Muscle layer of duodenum (tissue), 2 donors: ENCODE measurements around the gene HYAL1.
A peak's percentile ranks its signal among the peaks of the same experiment; 100 is the strongest.

Experiments
- H3K27ac ChIP-seq: one replicate; pipeline ENCODE4 v1.7.0; 2013; ENCODE audit warnings: mild to moderate bottlenecking, low read length
- H3K27me3 ChIP-seq: one replicate; pipeline ENCODE4 v1.7.0; 2013; ENCODE audit warnings: low read depth, mild to moderate bottlenecking, control low read depth, low read length
- H3K36me3 ChIP-seq, 2 donors: one replicate each; pipeline ENCODE4 v1.7.0; 2013; ENCODE audit warnings: low read length in 2 of 2, control low read depth in 1 of 2, mild to moderate bottlenecking in 1 of 2; ENCODE audit not compliant: insufficient read depth in 2 of 2, control insufficient read depth in 1 of 2
- H3K4me1 ChIP-seq, 2 donors: one replicate each; pipeline ENCODE4 v1.7.0; 2013; ENCODE audit warnings: low read length in 2 of 2, mild to moderate bottlenecking in 2 of 2, control low read depth in 1 of 2, moderate library complexity in 1 of 2; ENCODE audit not compliant: insufficient read depth in 2 of 2, control insufficient read depth in 1 of 2
- H3K4me3 ChIP-seq, 2 donors: one replicate each; pipeline ENCODE4 v1.7.0; 2013; ENCODE audit warnings: low read length in 2 of 2, low read depth in 1 of 2, mild to moderate bottlenecking in 1 of 2
- H3K9me3 ChIP-seq, 2 donors: one replicate each; pipeline ENCODE4 v1.7.0; 2013; ENCODE audit warnings: low read length in 2 of 2, control low read depth in 1 of 2, mild to moderate bottlenecking in 1 of 2; ENCODE audit not compliant: control insufficient read depth in 1 of 2
- donor health status: healthy.

HYAL1 gene

GRCh38 chr3:50303013-50303815 lies at the start of gene HYAL1:
Gene HYAL1, minus strand, starts transcription at chr3:50303574. Its CDS starts 618 bp downstream, at chr3:50302956.
- H3K9me3 ChIP-seq: no peaks in the 10 kb centered on the region
- peaks cover 16 to 22% of the 10 kb centered on the region in 2 donors for H3K4me1 ChIP-seq
- H3K27ac ChIP-seq: peak within 1 kb of the TSS; percentile 56
- no peaks in the 10 kb centered on the region for H3K36me3 ChIP-seq
- H3K4me3 ChIP-seq: peak within 1 kb of the TSS in 1 of 2 donors; percentile 16
- H3K27me3 ChIP-seq: no peaks in the 10 kb centered on the region

GRCh38 chr3:50352781-50353180 lies 49.4 kb upstream of the HYAL1 start:
- Histone ChIP-seq H3K4me3 (no peak overlapping the region), H3K9me3 (no peaks in the 10 kb centered on the region), H3K27me3 (no peaks in the 10 kb centered on the region), H3K27ac (no peak overlapping the region), H3K4me1 (peaks cover 42 to 48% of the 10 kb centered on the region in 2 donors), H3K36me3 (peaks cover 38 to 44% of the 10 kb centered on the region in 2 donors)

- Histone ChIP-seq H3K36me3 (peaks cover 32 to 49% of the 10 kb centered on the region in 2 donors), H3K4me3 (peak overlapping the region; percentile 83 to 94), H3K9me3 (no peaks in the 10 kb centered on the region), H3K27ac (peak overlapping the region; percentile 90), H3K4me1 (peaks cover 28 to 38% of the 10 kb centered on the region in 2 donors), H3K27me3 (no peaks in the 10 kb centered on the region)
Observed at GRCh38 chr3:50351323-50351697, 47.9 kb upstream of the HYAL1 start.

- Histone ChIP-seq H3K36me3 (peaks cover 26 to 48% of the 10 kb centered on the region in 2 donors), H3K4me3 (peak within 1 kb of the TSS; percentile 83 to 94), H3K4me1 (peaks cover 22 to 36% of the 10 kb centered on the region in 2 donors), H3K9me3 (no peaks in the 10 kb centered on the region), H3K27ac (peak within 1 kb of the TSS; percentile 90), H3K27me3 (no peaks in the 10 kb centered on the region)
Observed at GRCh38 chr3:50350527-50351322, 47.4 kb upstream of the HYAL1 start, which contains the start of the genes CYB561D2 and NPRL2. Gene CYB561D2, plus strand, starts transcription at chr3:50350862. Its CDS starts 572 bp downstream, at chr3:50351434. Gene NPRL2, minus strand, starts transcription at chr3:50350775. Its CDS starts 123 bp downstream, at chr3:50350652.

GRCh38 chr3:50350213-50350526 lies 46.8 kb upstream of the HYAL1 start:
- H3K27me3 ChIP-seq: no peaks in the 10 kb centered on the region
- peak overlapping the region; percentile 83 to 94 for H3K4me3 ChIP-seq
- no peaks in the 10 kb centered on the region for H3K9me3 ChIP-seq
- peak overlapping the region; percentile 90 for H3K27ac ChIP-seq
- peaks cover 22 to 43% of the 10 kb centered on the region in 2 donors for H3K36me3 ChIP-seq
- H3K4me1 ChIP-seq: peaks cover 18 to 40% of the 10 kb centered on the region in 2 donors

DNA sequence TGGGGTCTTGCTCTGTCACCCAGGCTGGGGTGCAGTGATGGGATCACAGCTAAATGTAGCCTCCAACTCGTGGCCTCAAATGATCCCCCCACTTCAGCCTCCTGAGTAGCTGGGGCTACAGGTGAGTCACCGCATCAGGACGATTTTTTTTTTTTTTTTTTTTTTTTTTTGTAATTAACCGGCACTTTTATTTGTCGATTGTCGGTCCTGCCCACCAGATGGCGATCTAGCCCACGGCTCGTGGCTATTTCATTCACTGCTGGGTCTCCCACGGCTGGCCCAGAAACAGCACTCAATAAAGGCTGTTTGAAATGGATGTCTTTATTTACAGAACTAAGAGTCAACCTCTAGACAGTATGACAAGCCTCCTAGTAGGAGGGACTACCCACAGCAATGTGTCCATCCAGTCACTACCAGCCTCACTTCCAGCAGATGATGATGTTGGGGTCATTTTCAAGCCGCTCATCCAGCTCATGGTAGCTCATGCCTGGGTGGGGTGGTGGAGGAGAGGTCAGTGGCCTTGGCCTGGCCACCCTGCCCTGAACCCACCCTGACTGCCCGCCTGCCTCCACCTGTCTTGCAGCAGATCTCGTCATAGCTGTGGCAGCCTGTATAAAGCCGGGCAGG lies 43.9 kb upstream of the HYAL1 start:
- Histone ChIP-seq H3K36me3 (peaks cover 5 to 20% of the 10 kb centered on the region in 2 donors), H3K4me3 (no peak overlapping the region), H3K27me3 (no peaks in the 10 kb centered on the region), H3K27ac (no peak overlapping the region), H3K4me1 (peaks cover 18 to 43% of the 10 kb centered on the region in 2 donors), H3K9me3 (no peaks in the 10 kb centered on the region)

DNA sequence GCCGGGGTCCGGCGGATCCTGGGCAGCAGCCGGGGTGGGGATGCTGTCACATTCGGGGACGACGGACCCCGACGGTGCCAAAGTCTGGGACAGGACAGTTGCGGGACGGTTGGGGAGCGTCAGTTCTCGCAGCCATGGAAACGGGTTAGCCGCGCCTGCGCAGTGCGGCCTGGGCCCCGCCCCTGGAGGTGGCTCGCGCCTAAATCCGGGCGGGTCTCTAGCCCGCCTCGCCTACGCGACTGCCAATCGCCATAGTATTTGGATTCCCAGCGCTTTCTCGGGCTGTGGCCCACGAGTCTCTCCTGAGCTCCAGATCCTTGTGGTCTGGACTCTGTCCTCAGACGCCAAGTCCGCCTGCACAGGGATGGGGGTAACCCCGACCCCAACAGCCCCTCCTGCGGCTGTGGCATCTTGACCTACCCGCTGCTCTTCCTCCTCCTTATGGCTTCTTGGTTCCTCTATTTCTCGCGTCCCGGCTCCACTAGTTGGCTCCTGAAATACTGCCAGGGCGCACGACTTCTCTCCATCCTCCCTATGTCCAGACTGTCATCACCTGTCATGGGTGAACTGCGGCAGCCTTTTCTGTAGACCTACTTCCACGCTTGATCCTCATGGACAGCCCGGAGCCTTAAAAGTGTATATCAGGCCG lies 42.3 kb upstream of the HYAL1 start, which contains the start of gene ZMYND10:
TSS of gene ZMYND10 (minus strand) at position 147 of the 649 bp plus-strand sequence. CDS start 153 bp downstream, outside the sequence.
- Histone ChIP-seq H3K36me3 (peaks cover 5 to 18% of the 10 kb centered on the region in 2 donors), H3K4me3 (peak within 1 kb of the TSS; percentile 53 to 61), H3K9me3 (no peaks in the 10 kb centered on the region), H3K4me1 (peaks cover 20 to 44% of the 10 kb centered on the region in 2 donors), H3K27ac (no peak within 1 kb of the TSS), H3K27me3 (no peaks in the 10 kb centered on the region)

DNA sequence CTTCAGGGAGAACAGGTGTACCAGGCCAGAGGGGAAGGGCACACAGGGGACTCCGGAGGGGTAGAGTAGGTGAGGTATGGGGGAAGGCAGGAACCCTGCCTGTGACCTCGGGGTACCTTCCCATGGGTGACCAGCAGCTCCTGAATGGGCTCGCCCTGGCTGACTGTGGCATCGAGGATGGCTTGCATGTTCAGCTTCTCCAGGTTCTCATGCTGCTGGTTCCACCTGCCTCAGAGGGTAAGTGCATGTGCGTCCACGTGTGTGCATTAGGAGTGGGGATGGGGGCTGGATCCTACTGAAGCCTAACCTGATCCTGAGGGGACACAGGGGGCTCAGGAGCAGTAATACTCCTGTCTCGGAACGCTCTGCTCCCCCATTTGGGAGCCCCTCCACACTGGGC lies 41.6 kb upstream of the HYAL1 start:
- no peaks in the 10 kb centered on the region for H3K9me3 ChIP-seq
- H3K4me1 ChIP-seq: peaks cover 16 to 48% of the 10 kb centered on the region in 2 donors
- no peaks in the 10 kb centered on the region for H3K27me3 ChIP-seq
- H3K36me3 ChIP-seq: peaks cover 5 to 17% of the 10 kb centered on the region in 2 donors
- peak overlapping the region; percentile 53 to 61 for H3K4me3 ChIP-seq
- H3K27ac ChIP-seq: no peak overlapping the region

GRCh38 chr3:50342813-50343633 lies 39.6 kb upstream of the HYAL1 start:
- H3K27me3 ChIP-seq: no peaks in the 10 kb centered on the region
- peaks cover 0 to 7% of the 10 kb centered on the region in 2 donors for H3K36me3 ChIP-seq
- H3K27ac ChIP-seq: no peak overlapping the region
- no peaks in the 10 kb centered on the region for H3K9me3 ChIP-seq
- peaks cover 13 to 46% of the 10 kb centered on the region in 2 donors for H3K4me1 ChIP-seq
- H3K4me3 ChIP-seq: no peak overlapping the region

- Histone ChIP-seq H3K4me1 (peaks cover 13 to 44% of the 10 kb centered on the region in 2 donors), H3K36me3 (no peaks in the 10 kb centered on the region), H3K4me3 (no peak overlapping the region), H3K27ac (no peak overlapping the region), H3K27me3 (no peaks in the 10 kb centered on the region), H3K9me3 (no peaks in the 10 kb centered on the region)
Observed at GRCh38 chr3:50341996-50342650, 38.7 kb upstream of the HYAL1 start.
